NCI-H146 treated with DMSO at 0.1 percent for 48 hours (cell line): Measurements from ENCODE around the gene RTN4RL1.

Experiments
- DNase-seq: peaks from one replicate; lab custom pipeline; 2025; ENCODE audit not compliant: unreplicated experiment; lab: John Stamatoyannopoulos, UW

Gene RTN4RL1

GRCh38 chr17:2025220-2025621, at the start of gene RTN4RL1:
Gene RTN4RL1, minus strand, starts transcription at chr17:2025334. Its CDS starts 469 bp downstream, at chr17:2024865.
- DNase-seq: peak; percentile 19

GRCh38 chr17:2074919-2075318, 49.8 kb upstream of the RTN4RL1 start:
- no peak for DNase-seq

GRCh38 chr17:2071455-2072281, 46.5 kb upstream of the RTN4RL1 start:
- no peak for DNase-seq

DNA sequence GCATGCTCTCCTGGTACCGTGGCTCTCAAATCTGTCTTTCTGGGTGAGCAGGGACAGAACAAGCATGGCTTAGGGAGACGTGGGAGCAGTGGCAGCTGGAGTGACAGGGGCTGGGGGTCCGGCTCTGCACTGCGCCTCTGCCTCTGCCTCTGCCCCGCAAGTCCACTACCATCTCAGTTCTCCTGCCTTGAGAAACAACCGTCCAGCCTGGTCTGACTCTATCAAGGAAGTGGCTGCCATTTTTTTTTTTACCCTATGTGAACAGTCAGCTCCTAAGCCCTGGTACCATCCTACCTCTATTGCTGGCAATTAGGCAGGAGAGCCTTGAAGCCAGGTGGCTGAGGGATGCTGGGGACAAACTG, 45.9 kb upstream of the RTN4RL1 start:
- DNase-seq: no peak

DNA sequence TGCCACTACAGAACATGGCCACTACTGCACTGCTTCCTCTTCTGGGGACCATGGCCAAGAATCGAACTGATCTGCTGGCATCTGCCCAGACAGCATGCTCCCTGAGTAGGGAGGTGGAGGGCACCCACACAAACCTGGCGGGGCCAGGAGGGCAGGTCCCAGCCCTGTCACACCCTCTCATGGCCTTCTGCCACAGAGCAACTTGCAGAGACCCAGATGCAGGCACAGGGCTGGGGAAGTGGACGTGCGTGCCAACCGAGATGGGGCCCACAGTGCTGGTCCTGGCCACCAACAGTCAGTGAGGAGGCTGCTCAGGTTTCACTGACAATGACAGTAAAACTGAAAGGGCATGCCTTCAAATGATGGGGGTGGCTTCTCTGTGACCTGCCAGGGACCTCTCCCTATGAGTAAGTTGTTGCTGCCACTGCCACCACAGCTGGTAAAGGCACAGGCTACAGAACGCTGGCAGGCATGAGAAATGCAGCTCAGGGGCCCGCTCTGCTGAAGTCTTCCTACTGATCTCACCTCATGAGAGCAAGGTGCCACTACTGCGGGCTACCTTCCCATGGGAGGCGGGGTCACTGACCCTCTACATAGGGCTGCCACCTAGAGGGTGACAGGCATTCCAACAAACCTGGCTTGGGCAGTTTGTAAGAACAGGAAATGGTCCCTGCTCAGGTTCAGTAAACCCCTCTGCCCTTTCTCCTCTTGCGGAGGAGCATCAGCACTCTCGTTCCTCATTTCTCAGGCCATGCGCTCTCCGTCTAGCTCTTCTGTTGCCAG, 45.3 kb upstream of the RTN4RL1 start:
- no peak for DNase-seq

- no peak for DNase-seq
Observed at GRCh38 chr17:2068519-2069051, 43.5 kb upstream of the RTN4RL1 start.

- DNase-seq: no peak
Observed at GRCh38 chr17:2068031-2068518, 42.9 kb upstream of the RTN4RL1 start.

GRCh38 chr17:2067608-2068024, 42.5 kb upstream of the RTN4RL1 start:
- DNase-seq: no peak

DNA sequence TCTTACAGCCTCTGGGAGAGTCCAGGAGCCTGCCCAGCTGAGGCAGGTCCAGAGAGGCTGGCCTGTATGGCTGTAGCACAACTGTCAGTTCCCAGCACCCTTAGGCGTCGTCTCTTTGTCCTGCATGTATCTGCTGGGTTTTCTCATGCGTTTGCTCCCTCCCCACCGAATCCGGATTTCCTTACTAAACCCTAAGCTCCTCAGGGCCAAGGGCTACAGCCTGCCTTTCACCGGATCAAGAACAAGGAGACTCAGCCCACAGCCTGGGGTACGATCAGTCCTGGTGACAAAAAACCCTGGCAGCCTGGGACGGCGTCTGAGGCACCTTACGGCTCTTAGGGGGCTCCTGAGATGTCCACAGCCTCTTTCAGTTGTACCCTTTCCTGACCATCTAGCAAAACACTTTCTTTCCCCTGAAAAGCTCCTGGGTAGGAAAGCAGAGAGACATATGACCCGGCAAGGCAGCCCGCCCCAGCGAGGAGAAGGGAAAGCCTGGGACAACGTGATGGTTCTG, 42.0 kb upstream of the RTN4RL1 start:
- no peak for DNase-seq

DNA sequence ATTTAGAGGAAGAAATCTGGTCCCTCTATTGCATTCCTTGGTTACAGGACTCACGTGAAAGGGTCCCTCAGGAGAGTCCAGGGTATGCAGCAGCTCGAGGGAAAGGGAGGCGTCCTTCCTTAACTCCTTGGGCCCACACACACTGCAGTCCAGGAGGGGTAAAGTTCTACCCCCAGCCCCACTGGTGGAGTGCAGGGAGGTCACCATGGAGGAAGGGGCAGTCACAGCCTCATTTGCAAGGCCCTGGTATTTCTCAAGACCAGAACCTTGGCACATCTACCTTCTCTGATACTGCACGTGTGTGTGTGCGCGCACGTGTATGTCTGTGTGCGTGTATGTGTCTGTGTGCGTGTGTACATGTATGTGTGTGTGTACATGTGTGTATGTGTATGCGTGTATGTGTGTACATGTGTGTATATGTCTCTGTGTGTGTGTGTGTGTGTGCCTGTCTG, 40.8 kb upstream of the RTN4RL1 start:
- DNase-seq: no peak

DNA sequence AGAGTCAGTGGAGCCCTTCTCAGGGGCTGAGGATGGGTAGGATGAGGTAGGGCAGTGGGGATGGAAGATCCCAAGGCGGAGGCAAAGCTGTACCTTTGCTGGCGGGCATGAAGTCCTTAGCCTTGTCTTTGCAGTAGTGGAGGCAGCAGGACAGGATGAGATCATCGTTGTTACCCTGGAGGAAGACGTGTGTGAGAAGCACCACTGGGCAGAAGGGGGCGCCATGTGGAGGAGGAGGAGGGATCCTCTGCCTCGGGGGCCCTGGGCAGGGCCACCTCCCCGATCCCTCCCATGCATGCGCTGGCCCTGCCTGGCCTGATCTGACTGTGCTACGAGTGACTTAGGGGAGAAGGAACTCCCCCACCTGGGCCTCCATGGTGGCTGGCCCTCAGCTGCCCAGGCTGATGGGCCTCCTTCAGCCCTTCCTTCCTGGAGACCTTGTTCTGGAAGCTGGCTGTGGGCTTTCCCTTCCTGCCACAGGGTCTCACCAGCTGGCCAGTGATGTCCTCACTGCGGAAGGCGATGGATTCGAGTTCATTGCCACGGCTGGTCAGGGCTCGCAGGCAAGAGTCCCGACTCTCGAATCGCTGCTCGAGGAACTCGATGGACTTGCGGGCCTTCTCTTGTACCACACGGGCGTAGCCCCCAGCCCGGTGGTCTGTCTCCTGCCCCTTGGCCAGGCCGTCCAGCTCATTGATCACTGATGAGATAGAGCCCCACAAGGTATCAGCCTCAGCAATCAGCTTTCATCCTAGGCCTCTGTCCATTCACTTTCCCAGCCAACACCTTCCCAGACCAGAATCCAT, 40.0 kb upstream of the RTN4RL1 start:
- DNase-seq: no peak

GRCh38 chr17:2064520-2064971, 39.4 kb upstream of the RTN4RL1 start:
- no peak for DNase-seq

GRCh38 chr17:2064147-2064489, 39.0 kb upstream of the RTN4RL1 start:
- DNase-seq: no peak

- no peak for DNase-seq
Observed at GRCh38 chr17:2063261-2064146, 38.4 kb upstream of the RTN4RL1 start.

- DNase-seq: no peak
Observed at GRCh38 chr17:2062571-2063183, 37.5 kb upstream of the RTN4RL1 start.

DNA sequence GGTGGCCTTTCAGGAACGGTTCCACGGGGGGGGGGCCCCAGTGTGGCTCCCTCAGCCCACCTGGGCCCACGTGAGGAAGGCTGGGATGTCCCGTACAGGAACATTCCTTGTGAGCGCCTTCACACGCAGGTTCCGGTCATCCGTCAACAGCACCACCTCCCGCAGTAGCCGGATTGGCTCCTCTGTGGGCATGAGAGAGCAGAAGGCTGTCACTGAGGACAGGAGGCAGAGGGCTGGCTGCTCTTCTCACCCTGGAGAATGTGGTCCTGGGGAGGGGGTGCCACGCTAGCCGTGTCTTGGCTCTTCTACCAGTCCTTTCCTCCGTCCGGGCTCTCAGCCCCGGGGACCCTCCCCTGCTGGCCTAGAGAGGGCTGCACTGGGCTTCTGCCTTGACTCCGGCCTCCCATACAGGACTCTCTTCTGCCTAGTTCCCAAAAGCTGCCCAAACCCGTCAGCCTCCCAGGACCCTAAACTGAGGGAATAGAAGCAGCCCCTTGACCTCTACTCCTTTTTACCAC, 36.4 kb upstream of the RTN4RL1 start:
- no peak for DNase-seq

DNA sequence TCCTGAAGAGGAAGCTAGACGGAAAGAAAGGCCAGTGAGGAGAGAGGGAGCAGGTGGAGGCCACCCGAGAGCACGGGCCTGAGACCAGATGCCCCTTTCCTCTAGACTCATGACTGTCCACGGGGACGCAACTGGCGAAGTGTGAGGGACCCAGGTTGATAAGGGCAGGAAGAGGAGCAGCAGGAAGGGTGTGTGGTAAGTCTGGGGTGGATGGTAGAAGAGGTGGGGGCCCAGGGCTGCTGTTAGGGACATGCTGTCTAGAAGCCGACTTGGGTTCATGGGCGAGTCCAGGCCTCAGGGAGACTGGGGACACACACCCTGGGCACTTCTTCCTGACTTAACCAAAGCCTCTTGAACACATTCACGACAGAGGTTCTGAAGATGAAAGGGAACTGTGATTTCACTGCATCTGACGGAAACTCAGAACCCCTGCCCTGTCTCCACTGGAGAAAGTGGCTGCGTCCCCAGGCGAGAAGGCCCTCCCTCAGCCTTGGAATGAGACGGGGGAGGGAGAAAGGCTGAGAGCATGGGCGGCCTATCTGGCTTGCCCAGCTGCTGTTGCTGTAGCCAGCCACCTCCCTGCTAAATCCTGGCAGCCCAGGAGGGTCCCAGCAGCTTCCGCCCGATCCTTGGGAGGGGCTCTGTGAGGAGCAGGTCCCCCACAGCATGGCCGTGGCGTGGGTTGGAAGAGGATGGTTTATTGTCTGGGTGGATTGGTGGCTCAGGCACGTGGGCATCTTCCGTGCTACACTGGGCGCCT, 35.7 kb upstream of the RTN4RL1 start:
- no peak for DNase-seq

DNA sequence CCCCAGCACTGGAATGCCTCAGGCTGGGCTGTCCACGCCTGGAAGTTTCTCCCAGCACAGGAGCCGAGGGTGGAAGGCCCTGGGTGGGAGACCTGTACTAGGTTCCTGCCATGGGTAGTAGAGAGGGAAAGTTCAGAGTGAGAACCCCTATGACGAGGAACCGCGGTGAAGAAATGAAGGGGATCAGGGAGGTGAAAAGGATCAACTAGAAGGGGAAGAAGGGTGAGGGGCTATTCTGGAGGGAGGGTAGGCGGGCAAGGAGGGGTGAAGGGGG, 35.2 kb upstream of the RTN4RL1 start:
- DNase-seq: no peak
